Endometrium (tissue), 2 donors: ENCODE results near the gene MAST3.
A peak's percentile ranks its signal among the peaks of the same experiment; 100 is the strongest.

Source experiments
- FAIRE-seq: peaks from 2 replicates; lab custom pipeline; 2012; peaks lifted over from hg19 to GRCh38; lab: Jason Lieb, UNC
- donor health status: control.
- donor health status: control.

The MAST3 gene

DNA sequence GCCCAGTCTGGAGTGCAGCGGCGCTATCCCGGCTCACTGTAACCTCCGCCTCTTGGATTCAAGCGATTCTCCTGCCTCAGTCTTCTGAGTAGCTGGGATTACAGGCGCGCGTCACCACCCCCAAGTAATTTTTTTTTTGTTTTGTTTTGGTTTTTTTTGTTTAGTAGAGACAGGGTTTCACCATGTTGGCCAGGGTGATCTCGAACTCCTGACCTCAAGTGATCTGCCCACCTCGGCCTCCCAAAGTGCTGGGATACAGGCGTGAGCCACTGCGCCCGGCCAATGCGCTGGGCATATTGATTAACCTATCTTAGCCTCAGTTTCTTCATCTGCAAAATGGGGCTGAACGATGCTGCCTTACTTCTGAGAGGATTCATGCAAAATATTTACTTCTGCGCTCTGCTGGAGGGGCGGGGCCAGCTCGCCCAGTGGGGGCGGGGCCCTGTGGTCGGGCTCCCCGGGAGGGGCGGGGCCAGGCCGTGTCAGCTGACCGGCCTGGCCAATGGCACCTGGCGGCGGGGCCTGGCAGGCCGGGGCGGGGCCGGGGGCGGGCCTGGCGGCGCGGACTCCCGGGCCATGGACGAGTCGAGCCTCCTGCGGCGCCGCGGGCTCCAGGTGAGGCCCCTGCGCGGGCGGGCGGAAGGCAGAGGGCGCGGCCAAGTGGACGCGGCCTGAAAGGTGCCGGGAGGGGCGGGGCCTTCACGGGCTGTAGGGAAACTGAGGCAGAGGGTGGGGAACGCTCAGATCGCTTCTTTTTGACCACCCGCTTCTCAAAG lies at the start of gene MAST3:
Gene MAST3 (plus strand): TSS at position 562 of the 776 bp plus-strand sequence. CDS start 15 bp downstream, at position 577.
- no peak for FAIRE-seq

DNA sequence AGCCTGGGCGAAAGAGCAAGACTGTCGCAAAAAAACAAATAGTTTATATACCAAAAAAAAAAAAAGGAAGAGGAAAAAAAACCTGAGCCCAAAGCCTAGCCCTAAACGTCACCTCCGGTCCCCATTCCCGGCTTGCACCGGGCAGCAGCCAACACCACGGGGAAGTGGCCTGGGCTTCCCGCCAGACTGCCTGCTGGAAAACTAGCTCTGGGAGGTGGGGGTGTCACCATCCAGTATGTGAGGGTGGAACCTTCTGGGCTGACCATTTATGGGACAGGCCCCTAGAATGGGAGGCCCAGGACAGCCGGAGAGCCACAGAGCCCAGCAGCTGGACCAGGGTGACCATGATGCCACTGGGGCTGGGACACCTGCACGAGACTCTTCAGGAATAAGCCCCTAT lies 48.2 kb upstream of the MAST3 start:
- FAIRE-seq: peak; percentile 37

DNA sequence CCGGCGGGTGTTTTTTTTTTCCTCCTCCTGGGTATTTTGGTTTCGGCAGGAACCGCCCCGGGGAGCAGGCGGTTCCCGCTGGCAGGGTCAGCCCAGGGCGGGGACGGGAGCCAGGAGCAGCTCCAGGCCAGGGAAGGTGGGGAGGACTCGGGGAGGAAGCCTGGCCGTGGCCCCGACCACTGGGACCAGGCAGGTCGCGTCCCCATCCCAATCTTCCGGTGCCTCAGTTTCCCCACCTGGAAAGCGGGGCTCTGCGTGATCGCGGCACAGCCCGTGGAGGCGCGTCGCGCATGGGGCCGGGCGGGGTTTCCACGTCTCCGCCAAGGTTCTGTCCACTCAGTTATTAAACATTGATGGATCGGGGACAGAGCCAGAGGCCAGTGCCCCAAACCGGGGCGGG lies 45.7 kb upstream of the MAST3 start:
- no peak for FAIRE-seq

DNA sequence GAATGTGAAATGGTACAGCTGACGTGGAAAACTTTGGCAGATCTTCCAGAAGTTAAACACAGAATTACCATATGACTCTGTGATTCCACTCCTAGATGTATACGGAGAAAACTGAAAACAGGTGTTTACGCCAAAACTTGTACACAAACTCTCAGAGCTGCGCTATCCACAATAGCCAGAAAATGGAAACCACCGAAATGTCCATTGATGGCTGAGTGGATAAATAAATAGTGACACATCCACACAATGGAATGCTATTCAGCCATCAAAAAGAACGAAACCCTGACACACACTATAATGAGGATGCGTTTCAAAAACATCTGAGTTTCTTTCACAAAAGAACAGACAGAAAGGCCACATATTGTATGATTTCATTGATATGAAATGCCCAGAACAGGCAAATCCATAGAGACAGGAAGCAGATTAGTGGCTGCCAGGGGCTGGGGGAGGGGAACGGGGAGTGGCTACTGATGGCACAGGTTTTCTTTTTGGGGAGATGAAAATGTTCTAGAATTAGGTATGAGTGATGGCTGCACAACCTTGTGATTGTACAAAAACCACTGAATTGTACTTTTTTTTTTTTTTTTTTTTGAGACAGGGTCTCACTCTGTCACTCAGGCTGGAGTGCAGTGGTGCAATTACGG lies 43.9 kb upstream of the MAST3 start:
- no peak for FAIRE-seq

DNA sequence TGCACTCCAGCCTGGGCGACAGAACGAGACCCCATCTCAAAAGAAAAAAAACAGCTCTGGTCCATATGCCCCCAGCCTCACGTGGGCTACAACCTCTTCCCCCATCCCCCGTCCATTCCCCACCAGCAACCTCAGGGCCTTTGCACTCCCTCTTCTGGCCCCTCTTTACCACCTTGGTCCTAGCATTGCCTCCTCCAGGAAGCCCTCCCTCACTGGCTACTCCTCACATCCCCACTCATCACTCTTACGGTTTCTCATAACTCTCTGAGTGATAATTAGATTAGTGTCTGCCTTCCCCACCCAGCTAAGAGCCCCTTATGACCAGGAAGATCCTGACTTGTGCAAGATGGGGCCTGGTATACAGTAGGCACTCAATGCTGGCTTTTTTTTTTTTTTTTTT lies 41.6 kb upstream of the MAST3 start:
- FAIRE-seq: no peak

DNA sequence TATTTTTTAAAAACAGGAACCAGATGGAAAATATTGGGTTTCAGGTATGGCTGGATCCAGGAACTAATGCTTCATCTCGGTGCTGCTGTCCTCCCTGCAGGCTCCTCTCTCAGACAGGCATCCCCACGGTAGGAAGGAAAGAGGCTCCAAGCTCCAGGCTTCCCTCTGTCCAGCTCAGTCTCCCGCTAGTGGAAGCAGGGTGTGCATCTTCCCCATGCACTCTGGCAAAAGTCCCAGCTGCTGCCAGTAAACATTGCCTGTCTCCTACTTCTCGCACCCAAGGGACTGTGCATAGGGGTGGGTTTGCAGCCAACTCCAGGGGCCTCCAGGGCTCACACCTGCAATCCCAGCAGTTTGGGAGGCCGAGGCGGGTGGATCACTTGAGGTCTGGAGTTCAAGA lies 40.0 kb upstream of the MAST3 start:
- no peak for FAIRE-seq

DNA sequence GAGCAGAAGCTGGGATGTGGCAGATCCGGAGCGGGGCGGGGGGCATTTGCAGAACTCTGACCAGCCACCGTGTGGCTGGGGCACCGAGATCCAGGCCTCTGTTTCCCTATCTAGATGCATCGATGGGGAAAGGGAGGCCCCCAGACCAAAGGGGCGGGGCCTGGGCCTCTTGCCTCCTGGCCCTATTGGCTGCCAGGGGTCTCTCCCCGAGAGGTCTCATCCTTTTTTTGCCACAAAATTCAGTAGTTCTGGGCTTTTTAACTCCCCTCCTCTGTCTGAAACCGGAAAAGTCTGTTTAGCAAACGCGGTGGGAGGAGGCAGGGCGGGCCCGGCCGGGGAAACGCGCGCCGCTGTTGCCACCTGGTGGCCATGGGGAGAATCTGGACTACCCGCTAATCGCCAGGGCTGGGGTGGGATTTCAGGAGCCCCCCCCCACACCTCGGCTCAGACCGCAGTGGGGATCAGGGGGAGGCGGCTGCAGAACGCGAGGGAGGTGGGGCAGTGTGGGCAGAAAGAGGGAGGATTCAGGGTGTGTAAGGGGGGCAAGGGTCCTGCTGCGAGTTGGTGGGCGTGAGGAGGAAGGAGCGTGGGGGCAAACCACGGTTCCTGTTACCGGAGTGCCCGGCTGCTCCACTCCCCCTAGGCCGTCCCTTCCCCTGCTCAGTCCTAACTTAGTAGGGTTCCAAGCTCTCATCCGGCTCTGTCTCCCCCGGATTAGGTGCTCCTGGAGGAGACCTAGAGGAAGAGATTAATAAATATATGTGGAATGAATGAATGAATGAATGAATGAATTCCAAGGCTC lies 39.2 kb upstream of the MAST3 start:
- no peak for FAIRE-seq

DNA sequence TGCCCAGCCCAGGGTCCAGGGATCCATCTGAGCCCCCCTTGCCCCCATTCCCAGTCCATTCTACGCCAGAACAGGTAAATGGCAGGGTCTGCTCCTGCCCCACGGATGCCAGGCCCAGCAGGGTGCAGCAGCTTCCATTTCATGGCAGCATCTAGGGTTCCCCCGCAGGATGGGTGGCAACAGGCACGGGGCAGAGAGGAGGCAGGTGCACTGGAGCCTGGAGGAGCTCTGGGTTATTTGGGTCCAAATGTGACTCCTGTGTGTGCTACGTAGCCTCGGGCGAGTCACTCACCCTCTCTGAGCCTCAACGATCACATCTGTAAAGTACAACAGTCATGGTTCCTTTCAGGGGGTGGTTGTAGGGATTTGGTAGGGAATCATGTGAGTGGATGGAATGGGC lies 38.3 kb upstream of the MAST3 start:
- FAIRE-seq: no peak

DNA sequence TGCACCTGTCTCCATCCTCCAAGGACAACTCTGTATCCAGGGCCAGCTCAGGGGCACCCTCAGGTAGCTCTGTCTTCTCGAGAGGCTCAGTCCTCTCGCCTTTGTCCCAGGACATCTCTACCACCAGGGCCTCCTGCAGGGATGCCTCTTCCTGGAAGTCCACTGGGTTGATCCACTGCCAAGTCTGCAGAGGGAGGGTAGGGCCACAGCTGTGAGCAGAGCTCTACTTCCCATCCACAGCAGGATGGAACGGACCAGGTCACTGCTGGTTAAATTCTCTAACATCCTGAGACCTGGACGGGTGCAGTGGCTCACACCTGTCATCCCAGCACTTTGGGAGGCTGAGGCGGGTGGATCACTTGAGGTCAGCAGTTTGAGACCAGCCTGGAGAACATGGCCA lies 37.7 kb upstream of the MAST3 start:
- no peak for FAIRE-seq

DNA sequence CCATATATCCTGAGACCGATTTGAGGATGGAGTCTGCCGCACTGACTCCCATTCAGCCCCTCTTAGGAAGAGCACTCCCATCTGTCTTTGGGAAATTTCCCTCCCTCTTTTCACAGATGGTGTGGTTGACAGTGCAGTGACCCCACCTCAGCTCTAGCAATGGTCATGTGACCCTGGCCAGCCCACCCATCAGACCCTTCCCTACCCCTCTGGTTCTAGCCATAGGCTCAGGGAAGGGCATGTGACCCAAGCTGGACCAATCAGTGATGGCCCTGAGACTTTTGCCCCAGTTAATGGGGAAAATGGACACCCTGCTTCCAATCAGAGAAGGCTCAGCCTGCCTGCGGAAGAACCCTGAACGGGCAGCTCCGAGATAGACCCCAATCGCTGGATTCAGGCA lies 37.1 kb upstream of the MAST3 start:
- no peak for FAIRE-seq

DNA sequence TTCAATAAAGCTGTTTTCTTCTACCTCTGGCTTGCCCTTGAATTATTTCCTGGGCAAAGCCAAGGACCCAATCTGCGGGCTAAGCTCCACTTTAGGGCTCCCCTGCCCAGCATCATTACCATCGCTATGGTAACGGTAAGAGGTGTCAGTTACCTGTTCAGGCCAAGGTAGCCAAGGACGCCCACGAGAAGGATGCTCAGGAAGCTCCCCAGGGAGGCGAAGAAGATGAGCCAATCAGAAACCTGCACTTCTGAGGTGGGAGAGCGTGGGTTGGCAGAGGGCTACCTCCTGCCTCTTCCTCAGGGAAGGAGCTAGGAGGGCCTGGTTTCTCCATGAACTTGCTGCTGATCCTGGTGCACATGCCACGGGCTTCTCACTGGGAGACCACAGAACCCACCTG lies 35.5 kb upstream of the MAST3 start:
- FAIRE-seq: no peak

DNA sequence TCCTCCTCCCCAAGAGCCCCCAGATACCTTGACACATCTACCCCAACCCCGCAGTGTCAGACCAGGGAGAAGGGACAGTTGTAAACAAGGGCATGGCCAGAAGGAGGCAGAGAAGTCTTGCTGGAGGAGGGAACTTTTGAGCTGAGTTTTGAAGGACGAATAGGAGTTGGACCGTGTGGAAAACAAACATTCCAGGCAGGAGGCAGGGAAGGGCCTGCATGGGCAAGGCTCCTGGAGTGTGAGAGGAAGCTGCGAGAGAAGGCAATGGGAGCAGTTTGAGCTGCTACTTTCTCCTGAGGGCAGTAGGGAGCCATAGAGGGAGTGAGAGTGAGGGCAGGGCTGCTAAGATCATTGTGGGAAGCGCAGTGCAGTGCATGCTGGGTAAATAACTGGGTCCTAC lies 34.1 kb upstream of the MAST3 start:
- FAIRE-seq: no peak

DNA sequence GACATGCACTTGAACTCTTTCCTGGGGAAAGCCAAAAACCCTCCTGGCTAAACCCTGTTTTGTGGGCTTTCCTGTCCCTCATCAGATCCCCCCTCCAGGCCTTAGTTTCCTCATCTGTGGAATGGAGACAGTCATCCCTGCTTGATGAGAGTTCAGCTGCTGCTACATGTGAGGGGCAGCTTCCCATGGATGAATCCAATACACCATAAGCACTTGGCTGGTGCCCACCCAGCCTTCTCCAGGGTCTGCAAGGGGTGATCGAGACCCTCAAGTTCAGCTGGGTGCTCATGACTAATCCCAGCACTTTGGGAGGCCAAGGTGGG lies 32.4 kb upstream of the MAST3 start:
- FAIRE-seq: no peak

DNA sequence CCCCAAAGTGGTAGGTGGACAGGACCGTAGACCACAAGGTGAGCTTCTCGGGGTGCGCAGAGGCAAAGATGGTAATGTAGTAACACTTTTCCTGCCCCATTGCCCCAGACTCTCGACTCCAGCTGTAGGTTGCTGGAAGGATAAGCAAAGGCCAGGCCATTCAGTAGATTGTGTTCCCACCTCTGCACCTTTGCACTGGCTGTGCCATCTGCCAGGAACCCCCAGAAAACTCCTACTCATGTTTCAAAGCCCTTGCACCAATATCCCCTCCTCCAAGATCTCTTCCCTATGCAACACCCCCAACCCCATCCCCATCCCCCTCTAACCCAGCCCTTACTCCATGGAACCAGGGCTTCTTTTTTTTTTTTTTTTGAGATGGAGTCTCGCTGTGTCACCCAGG lies 29.2 kb upstream of the MAST3 start:
- FAIRE-seq: no peak

DNA sequence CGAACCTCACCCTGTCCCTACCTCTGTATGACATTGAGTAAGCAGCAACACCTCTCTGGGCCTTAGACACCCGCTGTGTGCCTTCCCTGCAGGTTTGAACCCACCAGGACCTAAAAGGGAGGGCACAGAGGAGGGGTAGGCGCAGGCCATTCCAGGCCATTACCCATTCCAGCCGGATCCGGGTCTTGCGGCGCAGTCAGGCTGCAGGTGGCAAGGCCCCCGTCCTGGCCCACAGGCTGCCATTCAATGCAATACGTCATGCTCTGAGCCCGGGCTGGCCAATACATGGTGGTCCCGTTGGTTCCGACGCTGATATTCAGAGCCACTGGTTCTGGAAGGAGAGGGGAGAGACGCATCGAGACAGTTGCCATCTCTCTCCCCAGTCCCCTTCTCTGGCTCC lies 28.2 kb upstream of the MAST3 start:
- FAIRE-seq: no peak

DNA sequence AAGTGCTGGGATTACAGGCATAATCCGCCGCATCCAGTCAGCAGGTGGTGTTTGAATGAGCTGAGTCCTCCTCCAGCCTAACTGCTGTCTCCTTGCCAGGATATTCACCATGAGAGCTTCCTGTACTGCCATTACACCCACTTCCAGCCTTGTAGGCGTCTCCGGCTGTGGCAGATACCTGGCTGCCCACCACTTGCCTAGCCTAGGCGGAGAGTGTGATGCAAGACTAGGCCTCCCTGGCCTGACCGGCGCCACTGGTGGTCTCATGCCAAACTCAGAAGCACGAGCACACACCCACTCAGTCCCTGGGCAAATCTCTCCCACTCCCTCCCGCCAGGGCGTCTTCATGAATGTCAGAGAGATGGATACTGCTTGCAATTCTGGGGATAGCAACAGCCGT lies 27.4 kb upstream of the MAST3 start:
- no peak for FAIRE-seq

DNA sequence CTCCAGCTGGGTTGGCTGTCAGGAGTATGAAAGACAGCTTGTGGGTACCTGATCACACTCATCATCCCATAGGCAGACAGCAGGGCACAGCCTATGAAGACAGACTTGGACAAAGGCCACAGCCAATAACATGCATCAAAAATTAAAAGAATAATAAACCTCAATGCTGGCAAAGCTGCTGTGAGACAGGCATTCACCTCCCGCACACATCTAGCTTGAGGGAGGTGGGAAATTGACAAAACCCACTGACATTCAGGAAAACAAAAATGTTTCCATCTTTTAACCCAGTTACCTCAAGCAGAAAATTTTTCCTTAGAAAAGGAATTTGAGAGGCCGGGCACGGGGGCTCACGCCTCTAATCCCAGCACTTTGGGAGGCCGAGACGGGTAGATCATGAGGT lies 25.2 kb upstream of the MAST3 start:
- FAIRE-seq: no peak

DNA sequence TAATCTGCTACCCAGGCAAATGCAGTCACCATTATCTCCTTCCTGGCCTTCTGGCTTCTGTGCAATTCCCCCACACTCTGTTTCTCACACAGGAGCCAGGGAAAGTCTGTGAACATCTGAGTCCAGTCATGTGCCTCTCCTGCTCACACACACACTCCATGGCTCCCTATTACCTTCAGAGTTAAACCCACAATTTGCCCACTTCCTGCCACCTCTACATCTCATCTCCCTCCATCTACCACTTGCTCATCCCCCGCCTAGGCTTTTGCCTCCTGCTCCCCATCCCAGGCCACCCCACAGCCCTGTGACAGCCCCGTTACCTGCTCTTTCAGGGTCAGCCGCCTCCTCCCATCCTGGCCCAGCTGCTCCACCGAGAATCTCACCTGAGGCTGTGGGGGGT lies 24.4 kb upstream of the MAST3 start:
- FAIRE-seq: no peak

DNA sequence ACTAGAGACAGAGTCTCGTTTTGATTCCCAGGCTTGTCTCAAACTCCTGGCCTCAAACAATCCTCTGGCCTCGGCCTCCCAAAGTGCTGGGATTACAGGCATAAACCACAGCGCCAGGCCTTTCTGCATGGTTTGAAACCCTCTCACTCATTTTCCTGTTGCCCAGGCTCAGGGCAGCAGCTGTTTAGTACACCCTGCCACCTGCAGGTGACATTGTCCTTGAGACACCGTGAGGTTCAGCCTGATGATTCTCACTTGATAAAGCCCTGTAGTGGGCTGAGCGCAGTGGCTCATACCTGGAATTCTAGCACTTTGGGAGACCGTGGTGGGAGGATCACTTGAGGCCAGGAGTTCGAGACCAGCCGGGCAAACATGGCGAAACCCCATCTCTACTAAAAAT lies 23.4 kb upstream of the MAST3 start:
- no peak for FAIRE-seq

DNA sequence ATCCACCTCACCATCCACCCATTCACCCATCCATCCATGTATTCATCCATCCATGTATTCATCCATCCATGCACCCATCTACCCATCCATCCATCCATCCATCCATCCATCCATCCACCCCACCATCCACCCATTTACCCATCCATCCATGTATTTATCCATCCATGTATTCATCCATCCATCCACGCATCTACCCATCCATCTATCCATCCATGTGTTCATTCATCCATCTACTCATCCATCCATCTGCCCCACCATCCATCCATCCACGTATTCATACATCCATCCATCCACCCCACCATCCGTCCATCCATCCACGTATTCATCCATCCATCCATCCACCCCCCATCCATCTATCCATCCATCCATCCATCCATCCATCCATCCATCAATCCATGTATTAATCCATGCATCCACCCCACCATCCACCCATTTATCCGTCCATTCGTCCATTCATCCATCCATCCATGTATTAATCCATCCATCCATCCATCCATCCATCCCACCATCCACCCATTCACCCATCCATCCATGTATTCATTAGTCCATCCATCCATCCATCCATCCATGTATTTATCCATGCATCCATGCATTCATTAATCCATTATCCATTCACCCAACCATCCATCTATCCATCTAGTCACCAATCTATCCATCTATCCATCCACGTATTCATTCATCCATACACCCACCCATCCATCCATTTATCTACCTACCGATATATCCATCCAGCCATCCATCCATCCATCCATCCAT lies 13.5 kb upstream of the MAST3 start:
- no peak for FAIRE-seq

DNA sequence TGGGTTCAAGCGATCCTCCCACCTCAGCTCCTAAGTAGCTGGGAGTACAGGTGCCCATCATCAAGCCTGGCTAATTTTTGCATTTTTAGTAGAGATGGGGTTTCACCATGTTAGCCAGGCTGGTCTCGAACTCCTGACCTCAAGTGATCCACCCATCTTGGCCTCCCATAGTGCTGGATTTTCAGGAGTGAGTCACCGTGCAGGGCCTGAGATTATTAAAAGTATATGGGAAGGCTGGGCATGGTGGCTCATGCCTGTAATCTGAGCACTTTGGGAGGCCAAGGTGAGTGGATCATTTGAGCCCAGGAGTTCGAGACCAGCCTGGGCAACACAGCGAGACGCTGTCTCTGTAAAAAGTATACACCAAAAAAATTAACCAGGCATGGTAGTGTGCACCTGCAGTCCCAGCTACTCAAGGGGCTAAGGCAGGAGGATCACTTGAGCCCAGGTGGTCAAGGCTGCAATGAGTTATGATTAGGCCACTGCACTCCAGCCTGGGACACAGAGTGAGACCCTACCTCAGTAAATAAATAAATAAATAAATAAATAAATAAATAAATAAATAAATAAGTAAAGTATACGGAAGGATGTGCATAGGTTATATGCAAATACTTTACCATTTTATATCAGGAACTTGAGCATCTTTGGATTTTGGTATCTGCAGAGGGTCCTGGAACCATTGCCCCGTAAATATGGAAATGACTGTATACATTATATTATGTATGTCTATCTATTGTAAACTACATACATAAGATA lies 11.7 kb upstream of the MAST3 start:
- no peak for FAIRE-seq

DNA sequence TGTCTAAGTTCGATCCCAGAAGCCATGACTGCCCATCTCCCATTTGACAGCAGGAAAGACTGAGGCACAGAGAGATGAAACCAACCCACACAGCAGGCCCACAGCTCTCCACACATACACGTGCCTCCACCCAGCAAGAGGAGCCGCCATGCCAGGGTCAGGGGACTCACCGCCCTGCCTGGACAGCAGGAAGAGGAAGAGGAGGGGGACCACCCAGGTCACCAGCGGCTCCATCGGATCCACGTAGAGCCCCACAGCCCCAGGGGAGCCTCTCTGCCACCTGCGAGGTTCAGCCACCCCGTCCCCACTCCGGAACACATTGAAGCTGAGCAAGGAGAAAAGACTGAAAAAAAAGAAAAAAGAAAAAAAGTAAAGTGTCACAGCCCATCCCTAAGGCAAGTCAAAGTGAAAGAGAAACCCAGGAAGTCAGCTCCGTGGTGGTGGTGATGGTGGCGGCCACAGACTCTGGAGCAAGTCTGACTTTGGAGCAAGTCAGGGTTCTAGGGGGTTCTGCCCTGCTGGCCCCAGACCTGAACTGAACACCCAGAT lies 10.9 kb upstream of the MAST3 start, which contains the start of gene IL12RB1:
Gene IL12RB1 (minus strand): TSS at position 345 of the 549 bp plus-strand sequence. CDS start 111 bp downstream, at position 234.
- no peak for FAIRE-seq
